Measurements from ENCODE around the gene RPS18. TPM values are rescaled to one million over a fixed set of nuclear protein-coding genes. Genes with fewer than 3 reads are reported as not detected.

RPS18 gene
- total and polyA plus RNA-seq, 9 of the 15 experiments (the other 6 are each of a cell fraction or from before 2014, with no cell fraction given), result 5,023 to 17,516 (median 8,131) TPM

- Histone ChIP-seq H3K79me2 (ENCODE audit: control insufficient read depth, insufficient read depth, low read length) (peaks cover 41% of the 10 kb centered on the region), H3K4me3 (no peak overlapping the region), H3K9me3 (replicated peaks; ENCODE audit: control insufficient read depth, insufficient read depth, low read depth, low read length) (no peaks in the 10 kb centered on the region), H3K27me3 (ENCODE audit: control insufficient read depth in 2 of 2, insufficient read depth in 2 of 2, low read length in 2 of 2) (no peaks in the 10 kb centered on the region), H3K9me1 (ENCODE audit: control insufficient read depth, insufficient read depth, low read length) (peaks cover 6% of the 10 kb centered on the region), H3K36me3 (ENCODE audit: control insufficient read depth, insufficient read depth, low read length) (peaks cover 66% of the 10 kb centered on the region), H3K9ac (ENCODE audit: insufficient read depth in 1 of 2, low read depth in 2 of 2, low read length in 2 of 2) (0 out of 4 replicates have a peak overlapping the region, but pooled peaks of 1 of the 2 experiments have one; percentile 8), H3K4me2 (ENCODE audit: insufficient read depth, low read length) (no peak overlapping the region), H2AFZ (ENCODE audit: low read depth, low read length) (no peak overlapping the region), H3K27ac (ENCODE audit: extremely low read depth, low read depth, low read length) (no peak overlapping the region), H4K20me1 (replicated peaks; ENCODE audit: control insufficient read depth, insufficient read depth, low read length) (no peaks in the 10 kb centered on the region), H3K4me1 (replicated peaks in 1 of 2; ENCODE audit: control insufficient read depth in 2 of 2, insufficient read depth in 2 of 2, low read length in 2 of 2) (peaks cover 18 to 37% of the 10 kb centered on the region in 2 experiments)
- TF ChIP-seq SNRNP70 (optimal IDR thresholded peaks at IDR 0.05; ENCODE audit: low read depth, low read length), result no peak
- TF ChIP-seq ZNF134 (CRISPR knock-in tag; conservative IDR thresholded peaks at IDR 0.05), result no peak
- TF ChIP-seq XRCC3 (IDR thresholded peaks at IDR 0.05), result no peak
- no peak for TF ChIP-seq GATAD2B (IDR thresholded peaks at IDR 0.05; ENCODE audit: borderline replicate concordance)
- no peak for TF ChIP-seq DMBX1 (CRISPR knock-in tag; IDR thresholded peaks at IDR 0.05; ENCODE audit: borderline replicate concordance)
- TF ChIP-seq CXXC5 (CRISPR knock-in tag; IDR thresholded peaks at IDR 0.05), result no peak
- no peak for TF ChIP-seq CSDE1 (IDR thresholded peaks at IDR 0.05)
- no peak for TF ChIP-seq SMARCB1 (IDR thresholded peaks at IDR 0.05; ENCODE audit: insufficient read length, low read depth)
- TF ChIP-seq HMG20A (CRISPR knock-in tag; conservative IDR thresholded peaks at IDR 0.05), result no peak
- TF ChIP-seq ZBTB12 (CRISPR knock-in tag; IDR thresholded peaks at IDR 0.05), result no peak
- TF ChIP-seq MTA3 (IDR thresholded peaks at IDR 0.05; ENCODE audit: borderline replicate concordance), result no peak
- TF ChIP-seq GTF2F1 (IDR thresholded peaks at IDR 0.05; ENCODE audit: low read depth, low read length), result no peak
- no peak for ATAC-seq
- no TSS peak for BruUV-seq (replicated peaks)
- ChIA-PET POLR2A (no interaction called here), CTCF (ENCODE audit: low intra/inter-chr PET ratio) (no interaction called here)
- FAIRE-seq, result no peak
- DNase-seq (ENCODE audit: extremely low read depth in 1 of 4, low spot score in 3 of 4), result no peak
- intact Hi-C loops (cut with micrococcal nuclease), result no loop called here
- in situ Hi-C loops (cut with MboI), result no loop called here
- WGBS (ENCODE audit: insufficient coverage, low coverage, missing lambda C conversion rate), result 67% methylated on average over 10 of the region's 10 CpGs
These were observed 22.4 kb downstream of the RPS18 start for GRCh38 chr6:33294086-33294823.

Data from K562 (cell line).